Measurements from ENCODE around the gene FSTL4.

The FSTL4 gene

DNA sequence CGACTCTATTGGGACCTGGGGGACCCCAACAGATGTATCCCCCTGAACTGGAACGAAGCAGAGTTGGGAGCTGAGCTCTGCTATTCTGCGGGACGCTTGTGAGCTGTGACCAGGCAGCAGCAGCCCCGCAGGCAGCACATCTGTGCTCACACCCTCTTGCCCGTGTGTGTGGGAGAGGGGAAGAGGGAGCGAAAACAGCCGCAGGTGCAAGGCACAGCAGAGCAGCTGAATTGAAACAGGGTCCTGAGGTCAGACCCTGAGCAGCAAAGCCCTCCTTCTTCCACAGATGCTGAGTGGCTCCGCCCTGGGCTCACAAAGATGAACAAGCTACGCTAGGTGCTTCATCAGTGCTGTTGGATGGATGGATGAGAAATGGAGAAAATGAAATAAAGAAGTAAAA, 361.8 kb downstream of the FSTL4 start:
- DNase-seq (ENCODE audit: extremely low read depth, low read depth), result no peak
- TF ChIP-seq, protein P1, sequence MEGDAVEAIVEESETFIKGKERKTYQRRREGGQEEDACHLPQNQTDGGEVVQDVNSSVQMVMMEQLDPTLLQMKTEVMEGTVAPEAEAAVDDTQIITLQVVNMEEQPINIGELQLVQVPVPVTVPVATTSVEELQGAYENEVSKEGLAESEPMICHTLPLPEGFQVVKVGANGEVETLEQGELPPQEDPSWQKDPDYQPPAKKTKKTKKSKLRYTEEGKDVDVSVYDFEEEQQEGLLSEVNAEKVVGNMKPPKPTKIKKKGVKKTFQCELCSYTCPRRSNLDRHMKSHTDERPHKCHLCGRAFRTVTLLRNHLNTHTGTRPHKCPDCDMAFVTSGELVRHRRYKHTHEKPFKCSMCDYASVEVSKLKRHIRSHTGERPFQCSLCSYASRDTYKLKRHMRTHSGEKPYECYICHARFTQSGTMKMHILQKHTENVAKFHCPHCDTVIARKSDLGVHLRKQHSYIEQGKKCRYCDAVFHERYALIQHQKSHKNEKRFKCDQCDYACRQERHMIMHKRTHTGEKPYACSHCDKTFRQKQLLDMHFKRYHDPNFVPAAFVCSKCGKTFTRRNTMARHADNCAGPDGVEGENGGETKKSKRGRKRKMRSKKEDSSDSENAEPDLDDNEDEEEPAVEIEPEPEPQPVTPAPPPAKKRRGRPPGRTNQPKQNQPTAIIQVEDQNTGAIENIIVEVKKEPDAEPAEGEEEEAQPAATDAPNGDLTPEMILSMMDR (IDR thresholded peaks at IDR 0.05; ENCODE audit: low read depth, low read length), result no peak

DNA sequence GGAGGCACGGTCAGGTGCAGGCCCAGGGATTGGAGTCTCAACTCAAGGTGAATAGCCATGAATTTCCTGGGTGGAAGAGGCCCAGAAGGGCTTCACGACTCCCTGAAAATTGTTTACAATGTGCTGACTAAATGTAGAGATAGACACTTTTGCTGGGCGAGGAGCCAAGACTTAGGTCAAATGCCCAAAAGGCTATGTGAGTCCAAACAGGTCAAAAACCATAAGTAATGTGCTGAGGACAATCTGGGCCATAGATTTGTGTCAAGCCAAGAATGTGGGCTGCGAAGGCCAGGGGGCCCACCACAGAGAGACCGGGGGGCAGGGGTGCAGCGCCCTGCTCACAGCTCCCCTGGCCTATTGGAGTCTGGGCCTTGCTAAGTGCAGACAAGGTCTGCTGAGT, 362.7 kb downstream of the FSTL4 start:
- DNase-seq (ENCODE audit: extremely low read depth, low read depth), result no peak
- TF ChIP-seq, protein P1 (IDR thresholded peaks at IDR 0.05; ENCODE audit: low read depth, low read length), result no peak

DNA sequence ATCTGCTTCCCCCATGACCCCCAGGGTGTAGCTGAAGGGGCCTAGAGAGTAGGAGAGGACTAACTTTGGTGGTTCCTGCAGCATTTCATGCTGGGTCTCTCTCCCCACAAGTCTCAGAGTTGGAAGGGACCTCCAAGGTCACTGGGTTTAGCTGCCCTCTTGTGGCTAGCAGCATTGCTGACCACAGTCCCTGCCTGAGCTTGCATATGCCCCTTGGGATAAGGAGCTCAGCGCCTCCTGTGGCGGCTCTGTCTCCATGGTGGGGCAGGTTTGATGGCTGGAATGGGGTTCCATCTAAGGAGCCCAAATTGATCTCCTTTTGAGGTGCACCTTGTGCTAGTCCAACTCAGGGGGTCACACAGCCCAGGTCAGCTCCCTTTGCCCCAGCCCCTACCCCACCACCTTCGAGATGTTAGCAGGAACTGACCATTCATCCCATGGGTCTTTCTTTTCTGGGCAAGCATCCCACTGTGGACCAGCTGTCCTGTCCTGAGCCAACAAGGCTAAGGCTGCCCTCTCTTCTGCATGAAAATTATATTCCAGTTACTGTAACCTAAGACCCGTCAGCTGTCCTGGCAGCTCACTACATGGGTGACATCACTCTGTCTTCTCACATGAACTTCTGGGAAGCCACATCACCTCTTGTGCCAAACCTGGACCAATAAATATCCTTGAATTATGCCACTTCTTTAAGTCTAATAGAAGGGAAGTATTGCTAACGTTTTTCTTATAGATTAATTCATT, 364.3 kb downstream of the FSTL4 start:
- TF ChIP-seq, protein P1 (IDR thresholded peaks at IDR 0.05; ENCODE audit: low read depth, low read length), result peak; percentile 42
- no peak for DNase-seq (ENCODE audit: extremely low read depth, low read depth)

DNA sequence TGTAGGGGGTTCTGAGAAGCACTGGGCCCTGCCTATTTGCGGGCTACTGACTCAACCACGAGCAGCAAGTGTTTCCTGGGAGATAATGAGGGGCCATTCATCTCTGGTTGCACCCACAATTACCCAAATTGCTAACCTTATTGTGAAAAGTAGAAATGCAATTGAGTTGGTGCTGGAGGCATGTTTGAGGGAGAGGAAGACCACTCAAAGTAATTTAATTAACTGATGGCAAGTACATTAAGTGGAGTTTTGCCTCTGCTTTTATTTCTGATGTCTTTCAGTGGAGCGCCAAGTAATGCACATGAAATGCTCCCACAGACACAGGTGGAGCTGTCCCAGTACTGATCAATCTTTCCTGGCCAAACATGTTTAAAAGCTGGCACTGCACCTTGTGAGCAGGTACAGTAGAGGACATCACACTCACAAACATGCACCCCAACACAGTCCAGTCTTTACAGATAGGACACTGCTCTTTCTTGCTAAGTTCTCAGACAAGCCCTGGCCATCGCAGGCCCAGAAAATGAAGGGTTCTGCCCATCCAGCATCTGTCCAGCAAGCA, 365.1 kb downstream of the FSTL4 start:
- DNase-seq (ENCODE audit: extremely low read depth, low read depth), result no peak

DNA sequence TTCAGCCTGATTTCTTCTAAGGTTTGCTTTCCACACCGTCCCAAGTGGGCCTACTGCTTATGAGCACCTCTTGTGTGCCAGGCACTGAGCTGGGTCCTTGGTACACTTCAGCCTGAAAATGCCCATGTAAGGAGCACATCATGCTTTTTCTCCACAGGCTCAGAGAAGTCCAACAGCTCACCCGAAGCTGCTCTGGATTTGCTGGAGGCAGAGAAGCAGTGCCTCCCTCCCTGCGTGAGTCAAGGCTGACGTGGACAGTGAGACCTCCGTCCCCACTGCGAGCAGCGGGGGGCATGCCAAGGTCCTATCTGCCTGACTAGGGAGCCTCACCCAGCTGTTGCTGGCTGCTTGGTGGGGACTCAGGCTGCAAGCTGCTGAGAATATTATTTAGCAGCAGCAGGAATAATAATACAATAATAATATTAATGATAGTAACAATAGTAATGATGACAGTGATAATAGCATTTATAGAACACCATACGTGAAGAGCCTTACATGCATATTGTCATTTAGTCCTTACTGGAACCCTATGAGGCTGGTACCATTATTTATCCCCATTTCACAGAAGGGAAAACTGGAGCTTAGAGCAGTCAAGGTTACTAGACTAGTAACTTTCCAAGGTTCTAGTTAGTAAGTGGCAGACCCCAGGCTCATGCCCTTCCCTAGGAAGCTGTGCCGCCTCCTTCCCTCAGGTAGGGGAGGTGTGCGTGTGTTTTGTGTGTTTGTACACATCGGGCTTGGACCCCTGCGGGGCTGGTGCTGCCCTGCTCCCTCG, 365.8 kb downstream of the FSTL4 start:
- TF ChIP-seq, protein P1 (IDR thresholded peaks at IDR 0.05; ENCODE audit: low read depth, low read length), result no peak
- DNase-seq (ENCODE audit: extremely low read depth, low read depth), result no peak

More for the DNA sequence above, 365.1 kb downstream of the FSTL4 start:
- TF ChIP-seq, protein P1 (IDR thresholded peaks at IDR 0.05; ENCODE audit: low read depth, low read length), result no peak

DNA sequence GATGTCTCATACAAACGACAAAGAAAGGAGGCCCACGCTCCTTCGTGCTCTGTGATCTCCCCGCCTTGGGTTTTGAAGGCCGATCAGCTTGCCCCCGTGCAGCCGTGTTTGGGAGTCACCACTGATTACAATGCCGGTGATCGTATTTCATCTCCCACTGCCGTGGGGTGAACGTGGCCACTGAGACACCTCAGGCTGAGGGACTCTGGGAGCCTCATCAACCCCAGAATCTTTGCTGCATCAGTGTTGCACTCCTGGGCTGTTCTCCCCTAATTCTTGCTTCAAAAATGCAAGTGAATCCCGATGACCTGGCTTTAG, 366.3 kb downstream of the FSTL4 start:
- no peak for DNase-seq (ENCODE audit: extremely low read depth, low read depth)
- TF ChIP-seq, protein P1 (IDR thresholded peaks at IDR 0.05; ENCODE audit: low read depth, low read length), result no peak
